HG02840 (cell line): ENCODE measurements around the gene CUTC.
"Not testable (repeated sequence)": the region's sequence is repeated elsewhere in the genome, so short reads cannot be mapped to it uniquely, and the experiment has no call there.

ENCODE experiments used
- ATAC-seq: cut with Tn5 transposase; IDR thresholded peaks from one replicate; pipeline ENCODE4 v1.9.1; 2021; ENCODE audit warnings: mild to moderate bottlenecking, moderate library complexity, moderate number of reproducible peaks; ENCODE audit not compliant: unreplicated experiment, low FRiP score

CUTC gene, protein sequence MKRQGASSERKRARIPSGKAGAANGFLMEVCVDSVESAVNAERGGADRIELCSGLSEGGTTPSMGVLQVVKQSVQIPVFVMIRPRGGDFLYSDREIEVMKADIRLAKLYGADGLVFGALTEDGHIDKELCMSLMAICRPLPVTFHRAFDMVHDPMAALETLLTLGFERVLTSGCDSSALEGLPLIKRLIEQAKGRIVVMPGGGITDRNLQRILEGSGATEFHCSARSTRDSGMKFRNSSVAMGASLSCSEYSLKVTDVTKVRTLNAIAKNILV

DNA sequence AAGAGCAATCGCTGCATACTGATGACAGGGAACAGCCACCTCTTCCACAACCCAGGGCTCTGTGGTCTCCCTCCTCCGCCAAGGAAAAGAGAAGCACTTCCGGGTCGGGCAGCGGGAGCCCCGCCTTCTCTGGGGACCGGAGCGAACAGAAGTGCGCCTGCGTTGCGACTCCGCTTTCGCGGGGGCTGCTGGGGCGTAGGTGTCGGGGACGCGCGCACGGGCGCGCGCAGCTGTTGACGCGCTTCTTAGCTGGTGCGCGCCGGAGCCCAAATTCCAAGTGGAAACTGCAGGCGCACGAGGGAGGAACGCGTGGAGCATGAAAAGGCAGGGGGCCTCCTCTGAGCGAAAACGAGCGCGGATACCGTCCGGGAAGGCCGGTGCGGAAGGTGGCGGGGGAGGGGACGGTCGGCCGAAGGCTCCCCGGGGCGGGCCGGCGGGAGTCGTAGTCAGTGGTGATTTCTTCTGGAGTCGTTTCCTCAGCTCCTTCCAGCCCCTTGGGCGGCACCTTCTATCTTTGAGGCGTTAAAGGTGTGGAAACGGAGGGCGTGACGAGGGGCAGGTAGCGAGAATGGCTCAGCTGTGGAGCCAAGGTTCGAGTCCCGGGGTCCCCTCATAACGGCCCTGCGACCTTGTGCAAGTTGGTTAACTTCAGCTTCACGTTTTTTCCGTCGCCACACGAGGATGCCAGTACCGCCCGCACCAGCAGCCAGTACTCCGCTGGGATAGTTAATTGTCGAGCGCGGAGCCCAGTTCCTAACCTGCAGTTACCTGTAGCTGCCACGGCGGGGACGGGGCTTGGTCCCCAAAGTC lies at the start of gene CUTC, which contains the start of gene COX15:
Gene CUTC, plus strand, starts transcription at position 202 of the 810 bp plus-strand sequence. Its CDS starts 115 bp downstream, at position 317.
Gene COX15, minus strand, starts transcription at position 95 of the 810 bp plus-strand sequence. Its CDS starts 78 bp downstream, at position 17.
- ATAC-seq: peak; percentile 83

DNA sequence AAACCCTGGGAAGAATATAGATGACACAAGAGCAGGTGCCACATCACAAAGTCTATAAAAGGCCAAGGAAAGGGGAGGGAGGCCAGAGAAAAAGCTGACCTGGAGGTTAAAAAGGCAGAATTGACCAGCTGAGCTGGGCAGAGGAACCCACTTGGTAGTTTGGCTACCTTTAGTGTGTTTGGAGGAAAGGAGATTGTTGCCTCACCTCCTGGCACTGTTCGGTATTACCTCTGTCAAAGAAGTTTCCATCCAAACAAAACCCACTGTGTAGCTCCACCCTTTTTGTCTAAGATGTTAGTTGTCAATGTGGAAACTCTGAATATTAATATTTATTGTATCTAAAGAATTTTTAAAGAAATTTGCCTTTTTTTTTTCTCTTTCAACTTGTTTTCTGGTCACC lies 49.3 kb upstream of the CUTC start:
- no peak for ATAC-seq

DNA sequence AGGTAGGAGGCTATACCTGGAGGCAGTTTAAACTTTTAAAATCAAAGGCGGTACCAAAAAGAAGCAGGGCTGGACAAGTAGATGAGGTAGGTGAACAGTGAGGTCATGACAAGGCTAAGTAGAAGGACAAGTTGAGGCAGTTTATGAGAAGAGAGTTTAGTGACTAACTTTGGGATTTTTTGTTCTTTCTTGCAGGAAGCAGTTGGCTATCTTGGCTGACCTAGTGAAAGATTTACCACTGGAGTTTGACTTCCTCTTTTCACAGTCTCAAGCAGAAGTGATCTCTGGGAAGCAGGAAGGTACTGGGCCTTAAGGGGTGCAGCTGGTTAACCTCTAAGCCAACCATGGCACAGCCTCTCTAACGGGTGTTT lies 46.5 kb upstream of the CUTC start:
- peak; percentile 75 for ATAC-seq

DNA sequence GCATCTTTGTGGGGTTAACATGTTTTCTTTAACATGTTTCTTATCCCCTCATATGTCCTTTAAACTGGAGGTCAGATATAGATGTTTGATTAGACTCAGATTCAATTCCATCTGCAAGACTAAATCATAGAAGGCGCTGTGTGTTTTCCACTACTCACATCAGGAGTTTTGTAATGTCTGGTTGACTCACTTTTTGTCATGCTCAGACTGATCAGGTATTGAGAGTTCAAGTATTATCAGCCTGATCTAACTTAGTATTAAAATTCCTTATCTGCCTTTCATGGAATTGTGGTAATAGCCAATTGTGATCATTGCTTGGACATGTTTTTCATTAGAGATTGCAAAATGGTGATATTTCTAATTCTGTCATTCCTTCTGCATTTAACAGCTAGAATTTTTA lies 42.6 kb upstream of the CUTC start:
- ATAC-seq: no peak

DNA sequence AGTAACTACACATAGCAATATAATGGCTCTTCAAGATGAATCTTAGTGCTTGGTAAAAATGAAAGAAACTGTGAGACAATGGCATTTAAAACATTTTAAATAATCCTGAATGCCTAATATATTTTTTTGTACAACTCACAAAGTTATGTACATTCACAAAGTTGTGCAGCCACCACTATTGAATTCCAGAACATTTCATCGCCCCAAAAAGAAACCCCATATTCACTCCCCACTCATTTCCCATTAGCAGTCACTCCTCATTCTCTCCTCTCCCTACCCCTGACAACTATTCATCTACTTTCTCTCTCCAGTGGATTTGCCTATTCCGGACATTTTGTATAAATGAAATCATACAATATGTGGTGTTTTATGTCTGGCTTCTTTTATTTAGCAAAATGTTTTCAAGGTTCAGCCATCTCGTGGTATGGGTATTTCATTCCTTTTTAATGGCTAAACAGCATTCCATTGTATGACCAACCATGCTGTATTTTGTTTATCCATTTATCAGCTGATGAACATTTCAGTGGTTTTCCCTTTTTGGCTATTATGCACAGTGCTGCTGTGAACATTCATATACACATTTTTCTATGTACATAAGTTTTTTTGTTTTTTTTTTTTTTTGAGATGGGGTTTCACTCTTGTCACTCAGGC lies 38.0 kb upstream of the CUTC start:
- no peak for ATAC-seq

DNA sequence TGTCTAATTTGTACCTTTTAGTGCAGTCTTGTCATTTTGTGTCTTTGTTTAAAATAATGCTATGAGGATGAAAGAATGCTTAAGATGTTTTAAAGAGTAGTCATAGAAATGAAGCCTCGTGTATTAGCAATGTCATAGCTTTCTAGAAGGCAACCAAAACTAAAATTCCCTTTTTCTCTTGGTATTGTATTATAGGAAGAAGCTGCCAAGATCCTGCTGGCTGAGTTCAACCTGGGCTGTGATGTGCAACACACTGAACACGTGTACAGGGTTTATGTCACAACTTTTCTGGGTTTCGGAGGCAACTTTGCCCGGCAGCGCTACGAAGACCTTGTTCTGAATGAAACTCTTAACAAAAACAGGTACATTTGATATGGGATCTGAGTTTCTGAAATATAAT lies 36.3 kb upstream of the CUTC start:
- ATAC-seq: no peak

DNA sequence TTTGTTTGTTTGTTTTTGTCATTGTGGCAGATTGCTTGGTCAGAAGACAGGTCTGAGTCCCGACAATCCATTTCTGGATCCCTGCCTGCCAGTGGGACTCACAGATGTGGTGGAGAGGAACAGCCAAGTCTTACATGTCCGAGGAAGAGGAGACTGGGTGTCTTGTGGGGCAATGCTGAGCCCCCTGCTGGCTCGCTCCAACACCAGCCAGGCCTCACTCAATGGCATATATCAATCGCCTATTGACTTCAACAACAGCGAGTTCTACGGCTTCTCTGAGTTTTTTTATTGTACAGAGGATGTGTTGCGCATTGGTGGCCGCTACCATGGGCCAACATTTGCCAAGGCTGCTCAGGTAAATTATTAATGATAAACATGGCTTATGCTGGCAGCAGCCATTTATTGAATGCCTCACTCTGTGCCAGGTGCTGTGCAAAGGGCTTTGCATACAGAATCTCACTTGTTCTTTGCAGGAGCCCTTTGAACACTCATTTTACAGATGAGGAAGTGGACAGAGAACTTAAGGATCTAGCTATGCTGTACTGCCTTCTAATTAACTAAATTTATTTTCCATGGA lies 33.4 kb upstream of the CUTC start:
- ATAC-seq: no peak

DNA sequence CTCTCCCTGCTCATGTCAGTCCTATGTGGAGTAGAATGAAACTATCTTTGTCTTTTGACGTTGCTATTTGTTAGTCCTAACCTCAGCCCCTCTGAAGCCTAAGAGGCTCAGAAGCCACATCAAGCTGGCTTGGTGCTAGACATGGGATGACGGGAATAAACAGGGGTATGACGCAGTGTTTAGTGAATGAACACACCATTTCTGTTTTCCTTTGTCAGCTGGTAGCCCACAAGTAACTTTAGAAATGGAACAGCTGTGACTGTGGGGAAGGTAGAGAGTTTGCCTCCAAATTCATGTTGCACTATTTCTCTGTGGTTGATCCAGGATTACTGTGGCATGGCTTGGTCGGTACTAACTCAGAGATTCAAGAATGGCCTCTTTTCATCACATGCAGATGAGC lies 31.4 kb upstream of the CUTC start:
- no peak for ATAC-seq

DNA sequence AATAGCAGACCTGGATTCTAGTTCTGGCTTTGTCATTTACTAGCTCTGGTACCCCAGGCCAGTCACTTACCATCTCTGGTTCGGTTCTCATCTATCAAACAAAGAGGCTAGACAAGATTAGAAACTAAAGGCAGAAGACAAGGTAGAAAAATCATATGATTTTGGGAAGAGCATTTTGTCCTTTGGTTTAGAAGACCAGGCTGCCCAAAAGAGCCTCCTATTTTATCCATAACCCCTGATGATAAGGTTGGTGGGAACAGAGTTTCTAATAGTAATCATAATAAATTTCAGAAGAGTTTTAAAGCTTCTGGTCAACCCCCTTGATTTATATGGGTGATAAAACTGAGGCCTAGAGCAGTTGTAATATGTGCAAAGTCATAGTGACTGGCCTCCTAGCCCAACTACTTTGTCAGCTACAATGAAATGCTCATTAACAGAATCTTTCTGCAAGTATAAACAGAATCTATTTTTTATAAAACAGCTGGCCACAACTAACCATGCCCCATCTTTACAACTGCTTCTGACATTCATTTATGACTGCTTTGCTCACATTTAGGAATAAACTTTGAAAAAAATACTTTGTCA lies 23.5 kb upstream of the CUTC start:
- ATAC-seq: no peak

DNA sequence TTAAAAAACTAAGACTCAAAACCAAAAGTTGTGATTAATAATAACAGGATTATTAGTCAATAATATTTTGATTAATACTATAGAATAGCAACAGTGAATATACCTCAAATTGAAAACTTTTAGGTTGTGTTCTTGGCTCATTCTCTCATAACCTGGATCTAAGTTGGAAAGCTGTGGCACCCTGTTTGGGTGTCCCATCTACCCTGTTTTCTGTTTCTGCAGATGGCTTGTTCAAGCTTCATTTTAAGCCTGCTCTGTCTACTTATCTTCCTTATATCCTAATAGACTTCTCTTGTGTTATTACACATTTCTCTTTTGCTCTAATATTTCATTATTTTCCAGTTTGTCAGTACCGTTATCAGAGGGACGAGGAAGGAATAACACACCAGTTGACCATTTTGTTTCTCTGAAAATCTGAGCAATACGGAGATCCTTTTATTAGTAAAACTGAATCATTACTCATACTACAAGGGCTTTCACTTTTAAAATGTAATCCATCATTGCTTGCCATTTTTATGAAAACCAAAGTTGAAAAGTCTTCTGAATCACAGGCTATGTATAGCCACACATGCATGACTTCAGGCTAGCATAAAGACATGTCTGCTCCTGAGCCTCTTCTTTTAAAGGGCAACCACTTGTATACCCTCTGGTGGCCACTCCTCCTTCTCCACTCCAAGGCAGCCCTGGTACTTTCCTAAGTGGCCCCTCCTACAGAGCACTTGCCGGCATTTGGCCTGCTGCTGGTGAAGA lies 22.4 kb upstream of the CUTC start:
- ATAC-seq: no peak

DNA sequence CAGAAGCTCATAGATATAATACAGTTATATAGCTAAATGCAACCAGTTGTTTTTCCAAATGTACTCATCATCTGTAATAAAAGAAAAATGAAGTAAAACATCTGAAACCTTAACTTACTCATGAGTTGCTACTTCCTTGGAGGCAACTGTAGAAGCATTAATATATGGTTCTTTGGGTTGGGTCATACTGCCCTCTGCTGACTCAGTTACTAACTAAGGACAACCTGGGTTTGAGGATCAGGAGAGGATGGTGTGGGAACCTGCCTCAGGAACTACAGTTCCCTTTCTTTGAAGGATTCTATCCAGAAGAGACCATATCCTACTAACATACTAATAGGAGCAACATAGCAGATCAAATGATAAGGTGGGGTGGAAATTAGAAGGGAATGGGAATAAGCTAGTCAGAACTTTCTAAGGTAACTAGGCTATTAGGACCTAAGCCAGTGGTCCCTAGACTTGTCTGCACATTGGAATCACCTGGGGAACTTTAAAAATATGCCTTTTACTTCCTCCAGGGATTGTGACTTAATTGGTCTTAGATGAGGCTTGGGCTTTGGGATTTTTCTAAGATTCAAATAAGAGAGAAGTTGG lies 20.8 kb upstream of the CUTC start:
- no peak for ATAC-seq

DNA sequence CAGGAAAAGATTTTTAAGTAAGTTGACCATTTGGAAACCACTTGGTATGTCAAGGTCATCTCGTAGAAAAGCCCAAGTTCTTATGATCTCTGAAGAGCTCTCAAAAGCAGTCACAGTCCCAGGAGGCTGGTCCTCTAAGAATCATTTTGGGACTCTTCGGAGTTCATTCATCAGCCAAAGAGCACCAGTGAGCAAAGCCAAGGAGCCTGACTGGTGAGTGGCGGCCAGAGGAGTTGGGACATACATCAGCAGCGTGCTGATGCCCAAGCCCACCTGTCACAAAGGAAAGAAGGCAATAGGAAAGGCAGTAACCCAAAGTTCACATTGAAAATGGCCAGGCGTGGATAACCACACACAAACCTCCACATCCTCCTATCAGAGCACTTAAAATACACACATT lies 17.6 kb upstream of the CUTC start:
- no peak for ATAC-seq

DNA sequence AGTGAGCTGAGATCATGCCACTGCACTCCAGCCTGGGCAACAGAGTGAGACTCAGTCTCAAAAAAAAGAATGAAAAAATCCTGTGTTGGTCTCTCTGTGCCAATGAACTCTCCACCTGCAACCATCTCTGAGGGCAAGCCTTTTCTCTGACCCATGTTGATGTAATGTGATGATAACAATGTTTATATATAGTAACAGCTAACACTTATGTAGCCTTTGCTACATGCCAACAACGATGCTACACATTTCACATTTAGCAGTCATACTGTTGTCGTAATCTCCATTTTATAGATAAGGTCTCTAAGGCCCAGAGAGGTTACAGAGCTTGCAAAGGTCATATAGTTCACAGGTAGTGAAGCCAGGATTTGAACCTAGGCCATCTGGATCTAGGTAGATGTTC lies 11.6 kb upstream of the CUTC start:
- ATAC-seq: no peak

DNA sequence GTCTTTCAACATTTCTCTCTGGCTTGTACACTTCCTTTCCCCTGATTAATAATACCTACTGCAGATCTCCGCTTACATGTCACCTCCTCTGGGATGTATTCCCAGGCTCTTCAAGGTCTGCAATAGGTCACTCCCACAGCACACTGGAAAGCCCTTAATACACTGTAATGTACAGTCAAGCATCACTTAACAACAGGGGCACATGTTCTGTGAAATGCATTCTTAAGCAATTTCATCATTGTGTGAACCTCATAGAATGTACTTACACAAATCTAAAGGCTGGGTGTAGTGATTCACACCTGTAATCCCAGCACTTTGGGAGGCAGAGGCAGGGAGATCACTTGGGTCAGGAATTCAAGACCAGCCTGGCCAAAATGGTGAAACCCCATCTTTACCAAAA lies 2.0 kb upstream of the CUTC start:
- no peak for ATAC-seq

DNA sequence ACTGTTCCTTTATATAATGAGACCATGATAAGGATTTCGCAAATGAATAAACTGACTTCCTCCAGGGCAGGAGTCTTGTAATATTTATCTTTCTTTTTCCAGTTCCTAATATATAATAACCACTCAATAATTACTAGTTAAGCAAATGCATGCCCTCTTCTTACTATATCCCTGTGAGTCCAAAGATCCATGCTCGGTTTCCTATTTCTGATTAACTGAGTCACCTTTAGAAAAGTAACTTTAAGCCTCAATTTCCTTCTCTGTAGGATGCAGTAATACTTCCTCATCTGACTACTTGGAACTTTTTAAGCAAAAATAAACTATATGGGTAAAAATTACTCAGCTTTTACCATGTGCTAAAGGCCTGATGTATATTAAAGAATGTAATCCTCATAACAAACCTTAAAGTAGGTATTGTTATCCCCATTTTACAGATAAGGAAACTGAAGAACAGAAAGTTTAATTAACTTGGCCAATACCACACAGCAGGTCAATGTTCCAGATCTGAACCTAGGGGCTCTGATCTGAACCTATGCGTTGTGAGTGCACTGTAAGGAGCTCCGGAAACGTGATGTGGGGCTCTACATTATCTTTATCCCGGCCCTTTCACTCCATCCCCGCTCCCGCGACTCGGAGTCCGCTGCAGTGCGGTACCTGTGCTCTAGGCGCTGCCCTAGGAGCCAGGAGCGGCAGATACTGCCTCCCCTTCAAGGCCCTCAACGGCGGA lies 565 bp upstream of the CUTC start:
- no peak for ATAC-seq

DNA sequence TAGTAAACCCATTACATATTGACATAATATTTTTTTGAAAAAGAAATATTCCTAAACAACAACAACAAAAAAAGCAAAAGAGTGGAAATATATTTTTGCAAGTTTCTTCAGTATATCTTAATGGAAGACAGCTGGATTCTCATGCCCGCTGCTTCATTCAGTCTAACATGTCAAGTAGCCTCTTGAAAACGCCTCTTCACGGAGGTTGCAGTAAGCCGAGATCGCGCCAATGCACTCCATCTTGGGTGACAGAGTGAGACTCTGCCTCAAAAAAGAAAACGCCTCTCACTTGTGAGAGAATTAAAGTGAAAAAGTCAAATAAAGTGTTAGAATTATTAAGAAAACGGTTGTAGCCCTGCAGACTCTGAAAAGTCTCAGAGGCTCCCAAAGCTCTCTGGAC lies 1.3 kb downstream of the CUTC start:
- no peak for ATAC-seq

DNA sequence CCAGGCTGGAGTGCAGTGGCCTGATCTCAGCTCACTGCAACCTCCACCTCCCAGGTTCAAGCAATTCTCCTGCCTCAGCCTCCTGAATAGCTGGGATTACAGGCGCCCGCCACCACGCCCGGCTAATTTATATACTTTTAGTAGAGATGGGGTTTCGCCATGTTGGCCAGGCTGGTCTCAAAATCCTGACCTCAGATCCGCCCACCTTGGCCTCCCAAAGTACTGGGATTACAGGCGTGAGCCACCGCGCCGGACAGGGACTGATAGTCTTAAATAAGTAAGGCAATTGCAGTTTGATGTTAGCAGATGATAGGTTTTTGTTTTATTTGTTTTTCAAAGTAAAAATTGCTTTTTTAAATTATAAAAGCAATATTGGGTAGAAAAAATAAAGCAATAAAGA lies 2.1 kb downstream of the CUTC start:
- not testable (repeated sequence) for ATAC-seq

DNA sequence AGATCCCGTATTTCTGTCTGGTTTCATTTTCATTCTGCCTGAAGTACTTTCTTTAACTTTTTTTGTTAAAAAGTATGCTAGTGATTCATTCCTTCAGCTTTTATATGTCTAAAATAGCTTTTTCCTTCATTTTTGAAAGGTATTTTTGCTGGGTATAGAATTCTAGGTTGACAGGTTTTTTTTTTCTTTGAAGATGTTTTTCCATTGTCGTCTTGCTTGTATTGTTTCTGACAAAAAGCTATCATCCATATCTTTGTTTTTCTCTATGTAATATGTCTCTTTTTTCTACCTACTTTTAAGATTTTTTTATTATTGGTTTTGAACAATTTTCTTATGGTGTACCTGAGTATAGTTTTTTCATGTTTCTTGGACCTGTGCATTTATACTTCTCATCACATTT lies 8.2 kb downstream of the CUTC start:
- no peak for ATAC-seq

DNA sequence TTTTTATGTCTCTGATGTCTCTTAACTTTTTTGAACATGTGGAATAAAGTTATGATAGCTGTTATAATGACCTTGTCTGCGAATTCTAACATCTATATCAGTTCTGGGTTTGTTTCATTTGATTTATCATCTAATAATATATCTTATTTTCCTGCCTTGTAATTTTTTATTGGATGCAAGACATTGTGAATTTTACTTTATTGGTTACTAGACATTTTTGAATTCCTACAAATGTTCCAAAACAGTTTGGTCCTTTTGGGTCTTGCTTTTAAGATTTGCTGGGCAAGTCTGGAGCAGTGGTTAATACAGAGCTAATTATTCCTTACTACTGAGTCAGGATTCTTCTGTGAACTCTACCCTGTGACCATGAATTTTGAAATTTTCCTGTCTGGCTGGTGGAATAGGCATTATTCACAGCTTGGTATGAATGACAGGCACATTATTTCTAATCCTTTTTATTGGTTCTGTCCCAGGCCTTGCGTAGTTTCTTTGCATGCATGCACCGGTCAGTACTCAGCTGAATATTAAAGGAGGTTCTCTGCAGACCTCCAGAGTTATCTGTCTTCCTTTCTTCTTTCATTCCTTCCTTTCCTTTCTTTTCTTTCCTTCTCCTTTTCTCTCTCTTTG lies 9.0 kb downstream of the CUTC start:
- no peak for ATAC-seq
